Natural killer cell treated with Interleukin-12 subunit alpha and Interleukin-12 subunit beta and Interleukin-15 and Interleukin-18, amount 100 ng/mL, for 72 hours (primary cell): Measurements from ENCODE around the gene FKBP1A. TPM values are rescaled to one million over a fixed set of nuclear protein-coding genes. Genes with fewer than 3 reads are reported as not detected.
"Not testable (repeated sequence)": the region's sequence is repeated elsewhere in the genome, so short reads cannot be mapped to it uniquely, and the experiment has no call there.

Experiments
- ATAC-seq, 2 donors: fragments of 150-1000 bp; cut with Tn5 transposase in 1 of 2; sonication (Bioruptor Pico), chemical (Tn5 transposase) in 1 of 2; 2 replicates each; pipeline ENCODE4 v1.10.0; 2021
- DNase-seq: peaks from one replicate; pipeline ENCODE4 v3.0.0; 2022; ENCODE audit warnings: low spot score
- H3K27ac Mint-ChIP-seq, 2 donors: 1 replicate in 1 of 2; 2 replicates in 1 of 2; pipeline ENCODE4 v1.8.0; 2022; ENCODE audit warnings: mixed read lengths in 2 of 2, mild to moderate bottlenecking in 1 of 2, moderate library complexity in 1 of 2
- H3K27me3 Mint-ChIP-seq, 2 donors: 1 replicate in 1 of 2; 2 replicates in 1 of 2; pipeline ENCODE4 v1.8.0; 2022; ENCODE audit warnings: mixed read lengths in 2 of 2
- H3K36me3 Mint-ChIP-seq: one replicate; pipeline ENCODE4 v1.8.0; 2022; ENCODE audit warnings: mixed read lengths
- H3K4me1 Mint-ChIP-seq, 2 donors: 1 replicate in 1 of 2; 2 replicates in 1 of 2; pipeline ENCODE4 v1.8.0; 2022; ENCODE audit warnings: low read depth in 2 of 2, mixed read lengths in 2 of 2, mild to moderate bottlenecking in 1 of 2
- H3K4me3 Mint-ChIP-seq: one replicate; pipeline ENCODE4 v1.8.0; 2022; ENCODE audit warnings: mixed read lengths
- H3K9me3 Mint-ChIP-seq: 2 replicates; pipeline ENCODE4 v1.8.0; 2022; ENCODE audit warnings: mixed read lengths
- total RNA-seq, 2 donors: library from RNA; stranded (reverse); gene quantifications; one replicate each; pipeline ENCODE4 v1.2.3, GENCODE V29; 2022

FKBP1A gene
- total RNA-seq, 2 donors from 2014 or later: 167 to 229 TPM

- Mint-ChIP-seq H3K9me3 (no peaks in the 10 kb centered on the region), H3K27ac (peak overlapping the region; percentile 35 to 79), H3K27me3 (no peaks in the 10 kb centered on the region), H3K36me3 (peaks cover 24% of the 10 kb centered on the region), H3K4me1 (peaks cover 41 to 51% of the 10 kb centered on the region in 2 donors), H3K4me3 (peak overlapping the region; percentile 68)
- ATAC-seq: peak; percentile 82 to 96
- no peak for DNase-seq
Observed at GRCh38 chr20:1357921-1358671, 34.8 kb downstream of the FKBP1A start.

DNA sequence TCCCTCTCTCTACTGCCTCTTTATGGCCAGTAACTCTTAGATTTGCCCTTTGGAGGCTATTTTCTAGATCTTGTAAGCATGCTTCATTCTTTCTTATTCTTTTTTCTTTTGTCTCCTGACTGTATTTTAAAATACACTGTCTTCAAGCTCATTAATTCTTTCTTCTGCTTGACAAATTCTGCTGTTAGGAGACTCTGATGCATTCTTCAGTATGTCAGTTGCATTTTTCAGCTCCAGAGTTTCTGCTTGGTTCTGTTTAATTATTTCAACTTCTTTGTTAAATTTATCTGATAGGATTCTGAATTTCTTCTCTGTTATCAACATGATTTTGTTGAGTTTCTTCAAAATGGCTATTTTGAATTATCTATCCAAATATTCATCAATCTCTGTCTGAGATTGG, 38.9 kb downstream of the FKBP1A start:
- Mint-ChIP-seq H3K9me3 (no peaks in the 10 kb centered on the region), H3K4me1 (peaks cover 20% of the 10 kb centered on the region in 2 donors), H3K27ac (no peak overlapping the region), H3K36me3 (peaks cover 26% of the 10 kb centered on the region), H3K27me3 (no peaks in the 10 kb centered on the region), H3K4me3 (no peak overlapping the region)
- ATAC-seq (no peak), DNase-seq (no peak)

GRCh38 chr20:1346315-1346969, 46.4 kb downstream of the FKBP1A start:
- Mint-ChIP-seq H3K27ac (peak overlapping the region; percentile 24 to 36), H3K4me1 (peaks cover 7 to 21% of the 10 kb centered on the region in 2 donors), H3K27me3 (no peaks in the 10 kb centered on the region), H3K9me3 (no peaks in the 10 kb centered on the region), H3K4me3 (peak overlapping the region; percentile 39), H3K36me3 (peaks cover 15% of the 10 kb centered on the region)
- DNase-seq (no peak), ATAC-seq (no peak)

DNA sequence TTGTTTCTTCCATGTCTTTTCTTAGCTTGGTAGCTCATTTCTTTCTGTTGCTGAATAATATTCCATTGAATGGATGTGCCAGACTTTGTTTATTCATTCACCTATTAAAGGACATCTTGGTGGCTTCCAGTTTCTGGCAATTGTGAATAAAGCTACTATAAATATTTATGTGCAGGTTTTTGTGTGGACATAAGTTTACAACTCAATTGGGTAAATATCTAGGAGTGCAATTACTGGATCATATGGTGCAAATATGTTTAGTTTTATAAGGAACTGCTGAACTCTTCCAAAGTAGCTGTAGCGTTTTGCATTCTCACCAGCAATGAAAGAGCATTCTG, 47.1 kb downstream of the FKBP1A start:
- Mint-ChIP-seq H3K9me3 (no peaks in the 10 kb centered on the region), H3K4me1 (peaks cover 7 to 21% of the 10 kb centered on the region in 2 donors), H3K36me3 (peaks cover 8% of the 10 kb centered on the region), H3K27me3 (no peaks in the 10 kb centered on the region), H3K27ac (no peak overlapping the region), H3K4me3 (no peak overlapping the region)
- DNase-seq (no peak), ATAC-seq (no peak)

- DNase-seq: no peak
- no peak overlapping the region for H3K4me3 Mint-ChIP-seq
Observed at GRCh38 chr20:1345030-1345755, 47.7 kb downstream of the FKBP1A start.

GRCh38 chr20:1343446-1344124, 49.3 kb downstream of the FKBP1A start:
- H3K4me3 Mint-ChIP-seq, H3K27ac Mint-ChIP-seq, ATAC-seq, H3K36me3 Mint-ChIP-seq, H3K9me3 Mint-ChIP-seq, DNase-seq, H3K27me3 Mint-ChIP-seq: not testable (repeated sequence)
- H3K4me1 Mint-ChIP-seq: peaks cover 7 to 21% of the 10 kb centered on the region in 2 donors

More at GRCh38 chr20:1345030-1345755, 47.7 kb downstream of the FKBP1A start:
- peak in 1 of 2 donors; percentile 48 for ATAC-seq
- Mint-ChIP-seq H3K4me1 (peaks cover 7 to 21% of the 10 kb centered on the region in 2 donors), H3K9me3 (no peaks in the 10 kb centered on the region), H3K27me3 (no peaks in the 10 kb centered on the region), H3K27ac (no peak overlapping the region), H3K36me3 (peaks cover 4% of the 10 kb centered on the region)

- peaks cover 14 to 22% of the 10 kb centered on the region in 2 donors for H3K4me1 Mint-ChIP-seq
- H3K27ac Mint-ChIP-seq: no peak overlapping the region
- H3K4me3 Mint-ChIP-seq: no peak overlapping the region
- DNase-seq: no peak
- H3K36me3 Mint-ChIP-seq: no peaks in the 10 kb centered on the region
- no peaks in the 10 kb centered on the region for H3K9me3 Mint-ChIP-seq
- ATAC-seq: no peak
- no peaks in the 10 kb centered on the region for H3K27me3 Mint-ChIP-seq
Observed at GRCh38 chr20:1341561-1342265, 51.1 kb downstream of the FKBP1A start.

- Mint-ChIP-seq H3K4me3 (no peak overlapping the region), H3K27me3 (no peaks in the 10 kb centered on the region), H3K4me1 (peaks cover 4 to 18% of the 10 kb centered on the region in 2 donors), H3K36me3 (no peaks in the 10 kb centered on the region), H3K27ac (no peak overlapping the region), H3K9me3 (no peaks in the 10 kb centered on the region)
- ATAC-seq: no peak
- DNase-seq: no peak
Observed at GRCh38 chr20:1338801-1339200, 54.1 kb downstream of the FKBP1A start.

DNA sequence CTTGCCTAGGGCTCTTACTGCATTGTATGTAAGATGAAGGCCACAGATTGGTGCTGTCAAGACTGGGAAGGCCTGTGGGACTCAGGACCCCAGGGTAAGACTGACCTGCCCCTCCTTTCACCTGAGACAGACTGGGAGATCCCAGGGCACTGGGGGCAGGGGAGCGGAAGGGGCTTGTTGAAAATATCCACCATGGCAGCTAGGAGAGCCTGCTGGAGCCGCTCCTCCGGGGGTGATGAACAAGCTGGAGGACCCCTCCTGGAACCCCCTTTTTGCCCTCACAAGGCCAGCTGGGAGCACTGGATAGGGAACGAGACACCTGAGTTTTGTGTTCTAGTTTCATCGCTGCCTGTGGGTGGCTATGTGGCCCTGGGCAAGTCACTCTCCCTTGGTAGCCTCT, 54.8 kb downstream of the FKBP1A start:
- Mint-ChIP-seq H3K27me3 (no peaks in the 10 kb centered on the region), H3K9me3 (no peaks in the 10 kb centered on the region), H3K27ac (no peak overlapping the region), H3K36me3 (no peaks in the 10 kb centered on the region), H3K4me3 (no peak overlapping the region), H3K4me1 (peaks cover 4 to 18% of the 10 kb centered on the region in 2 donors)
- no peak for DNase-seq
- no peak for ATAC-seq

DNA sequence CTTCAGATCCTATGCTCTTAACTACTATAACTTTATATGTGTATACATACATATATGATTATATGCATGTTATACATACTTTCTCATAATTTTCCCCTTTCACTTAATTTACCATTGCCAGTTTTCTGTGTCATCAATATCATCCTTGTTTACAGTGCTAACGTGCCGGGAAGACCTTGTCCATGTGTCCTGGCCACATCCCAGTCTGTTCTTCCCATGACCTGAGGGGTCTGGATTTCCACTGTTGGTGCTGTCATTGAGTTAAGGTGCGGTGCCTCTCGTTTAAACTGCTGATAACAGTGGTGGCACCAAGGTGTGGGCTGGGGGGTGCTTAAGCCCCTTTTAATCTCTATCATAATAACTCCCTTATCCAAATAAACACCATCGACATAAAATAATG, 55.4 kb downstream of the FKBP1A start:
- Mint-ChIP-seq H3K36me3 (no peaks in the 10 kb centered on the region), H3K27me3 (no peaks in the 10 kb centered on the region), H3K4me1 (peaks cover 4 to 18% of the 10 kb centered on the region in 2 donors), H3K9me3 (no peaks in the 10 kb centered on the region), H3K4me3 (no peak overlapping the region), H3K27ac (no peak overlapping the region)
- ATAC-seq (no peak), DNase-seq (no peak)

GRCh38 chr20:1336699-1337367, 56.0 kb downstream of the FKBP1A start:
- DNase-seq (no peak), ATAC-seq (peak in 1 of 2 donors; percentile 53)
- Mint-ChIP-seq H3K36me3 (no peaks in the 10 kb centered on the region), H3K9me3 (no peaks in the 10 kb centered on the region), H3K4me1 (peaks cover 4 to 18% of the 10 kb centered on the region in 2 donors), H3K4me3 (no peak overlapping the region), H3K27me3 (no peaks in the 10 kb centered on the region), H3K27ac (peak overlapping the region in 1 of 2 donors; percentile 60)

GRCh38 chr20:1335961-1336698, 56.7 kb downstream of the FKBP1A start:
- DNase-seq (no peak), ATAC-seq (no peak)
- H3K9me3 Mint-ChIP-seq: no peaks in the 10 kb centered on the region
- no peaks in the 10 kb centered on the region for H3K27me3 Mint-ChIP-seq
- no peak overlapping the region for H3K4me3 Mint-ChIP-seq
- H3K4me1 Mint-ChIP-seq: peaks cover 4 to 24% of the 10 kb centered on the region in 2 donors
- no peaks in the 10 kb centered on the region for H3K36me3 Mint-ChIP-seq
- H3K27ac Mint-ChIP-seq: peak overlapping the region in 1 of 2 donors; percentile 60
